MG63 (cell line): ENCODE data around the gene KCTD2. TPM values are rescaled to one million over a fixed set of nuclear protein-coding genes. Genes with fewer than 3 reads are reported as not detected.
"Not testable (repeated sequence)": the region's sequence is repeated elsewhere in the genome, so short reads cannot be mapped to it uniquely, and the experiment has no call there.

Source experiments
- DNase-seq: peaks from one replicate; pipeline ENCODE4 v3.0.0-alpha.2; 2020
- H3K27me3 ChIP-seq: fragments of 250-450 bp; sonication (Bioruptor Pico); 2 replicates; pipeline ENCODE4 v1.5.1; 2020; ENCODE audit warnings: mild to moderate bottlenecking, moderate library complexity
- H3K36me3 ChIP-seq: fragments of 250-450 bp; sonication (Bioruptor Pico); 2 replicates; pipeline ENCODE4 v1.5.1; 2020; ENCODE audit warnings: mild to moderate bottlenecking, moderate library complexity
- H3K4me3 ChIP-seq: fragments of 250-450 bp; sonication (Bioruptor Pico); 2 replicates; pipeline ENCODE4 v1.5.1; 2020; ENCODE audit warnings: mild to moderate bottlenecking, moderate library complexity
- H3K9me3 ChIP-seq: fragments of 250-450 bp; sonication (Bioruptor Pico); 2 replicates; pipeline ENCODE4 v1.5.1; 2020; ENCODE audit warnings: mild to moderate bottlenecking, moderate library complexity
- total RNA-seq: library from RNA; depleted of rRNA; stranded (reverse); fragments of >200 nt; shearing (Covaris generic); gene quantifications from 2 replicates; pipeline ENCODE4 v1.2.3, GENCODE V29; 2014; ENCODE audit warnings: low replicate concordance; rRNA removed

The KCTD2 gene, protein sequence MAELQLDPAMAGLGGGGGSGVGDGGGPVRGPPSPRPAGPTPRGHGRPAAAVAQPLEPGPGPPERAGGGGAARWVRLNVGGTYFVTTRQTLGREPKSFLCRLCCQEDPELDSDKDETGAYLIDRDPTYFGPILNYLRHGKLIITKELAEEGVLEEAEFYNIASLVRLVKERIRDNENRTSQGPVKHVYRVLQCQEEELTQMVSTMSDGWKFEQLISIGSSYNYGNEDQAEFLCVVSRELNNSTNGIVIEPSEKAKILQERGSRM
- total RNA-seq, result 15.6 and 17.0 TPM in 2 replicates

- peak; percentile 97 for DNase-seq
- Histone ChIP-seq H3K27me3 (no peaks in the 10 kb centered on the region), H3K36me3 (peaks cover 25% of the 10 kb centered on the region), H3K9me3 (no peaks in the 10 kb centered on the region), H3K4me3 (peak within 1 kb of the TSS; percentile 96)
Observed at GRCh38 chr17:75046407-75047289, at the start of gene KCTD2, which contains the start of gene ATP5PD. Gene KCTD2 (plus strand): TSS chr17:75047225. CDS start chr17:75047251, 26 bp downstream. Gene ATP5PD (minus strand): TSS chr17:75046969. CDS start chr17:75042650, 4,319 bp downstream.

- no peak for DNase-seq
- H3K27me3 ChIP-seq, result no peaks in the 10 kb centered on the region
- no peaks in the 10 kb centered on the region for H3K36me3 ChIP-seq
- no peaks in the 10 kb centered on the region for H3K9me3 ChIP-seq
- H3K4me3 ChIP-seq, result no peak overlapping the region
Observed at GRCh38 chr17:74998783-74999182, 48.2 kb upstream of the KCTD2 start.

DNA sequence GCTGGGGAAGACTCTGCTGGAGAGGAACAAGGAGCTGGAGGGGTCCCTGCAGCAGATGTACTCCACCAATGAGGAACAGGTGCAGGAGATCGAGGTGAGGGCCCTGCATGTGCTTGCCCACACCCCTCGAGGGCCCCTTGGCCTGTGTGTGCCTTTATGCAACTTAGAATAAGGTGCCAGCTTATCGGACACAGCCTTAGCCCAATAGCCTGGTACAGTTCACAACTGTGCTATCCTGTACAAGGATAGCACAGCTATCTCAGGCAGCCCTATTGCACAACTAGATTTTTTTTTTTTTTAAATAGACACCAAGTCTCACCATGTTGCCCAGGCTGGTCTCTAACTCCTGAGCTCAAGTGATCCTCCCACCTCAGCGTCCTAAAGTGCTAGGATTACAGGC is 47.5 kb upstream of the KCTD2 start:
- H3K36me3 ChIP-seq, result no peaks in the 10 kb centered on the region
- DNase-seq, result no peak
- H3K9me3 ChIP-seq, result no peaks in the 10 kb centered on the region
- H3K4me3 ChIP-seq, result no peak overlapping the region
- no peaks in the 10 kb centered on the region for H3K27me3 ChIP-seq

GRCh38 chr17:75001915-75002843 is 44.8 kb upstream of the KCTD2 start:
- H3K36me3 ChIP-seq, result no peaks in the 10 kb centered on the region
- H3K9me3 ChIP-seq, result no peaks in the 10 kb centered on the region
- H3K27me3 ChIP-seq, result no peaks in the 10 kb centered on the region
- H3K4me3 ChIP-seq, result no peak overlapping the region
- no peak for DNase-seq

DNA sequence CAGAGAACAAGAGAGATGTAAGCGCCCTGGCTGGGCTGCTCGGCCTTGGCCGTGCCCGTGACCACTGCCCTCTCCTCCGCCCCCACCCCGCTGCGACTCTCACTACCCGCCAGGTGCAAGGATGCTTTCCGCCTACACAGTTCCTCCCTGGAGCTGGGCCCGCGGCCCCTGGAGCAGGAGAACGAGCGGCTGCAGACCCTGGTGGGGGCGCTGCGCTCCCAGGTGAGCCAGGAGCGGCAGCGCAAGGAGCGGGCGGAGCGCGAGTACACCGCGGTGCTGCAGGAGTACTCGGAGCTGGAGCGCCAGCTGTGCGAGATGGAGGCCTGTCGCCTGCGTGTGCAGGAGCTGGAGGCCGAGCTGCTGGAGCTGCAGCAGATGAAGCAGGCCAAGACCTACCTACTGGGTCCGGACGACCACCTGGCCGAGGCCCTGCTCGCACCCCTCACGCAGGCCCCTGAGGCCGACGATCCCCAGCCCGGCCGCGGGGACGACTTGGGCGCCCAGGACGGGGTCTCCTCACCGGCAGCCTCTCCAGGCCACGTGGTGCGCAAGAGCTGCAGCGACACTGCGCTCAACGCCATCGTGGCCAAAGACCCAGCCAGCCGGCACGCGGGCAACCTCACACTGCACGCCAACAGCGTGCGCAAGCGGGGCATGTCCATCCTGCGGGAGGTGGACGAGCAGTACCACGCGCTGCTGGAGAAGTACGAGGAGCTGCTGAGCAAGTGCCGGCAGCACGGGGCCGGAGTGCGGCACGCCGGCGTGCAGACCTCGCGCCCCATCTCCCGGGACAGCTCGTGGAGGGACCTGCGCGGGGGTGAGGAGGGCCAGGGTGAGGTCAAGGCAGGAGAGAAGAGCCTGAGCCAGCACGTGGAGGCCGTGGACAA is 43.7 kb upstream of the KCTD2 start:
- no peaks in the 10 kb centered on the region for H3K36me3 ChIP-seq
- no peaks in the 10 kb centered on the region for H3K9me3 ChIP-seq
- no peak overlapping the region for H3K4me3 ChIP-seq
- DNase-seq, result no peak
- no peaks in the 10 kb centered on the region for H3K27me3 ChIP-seq

DNA sequence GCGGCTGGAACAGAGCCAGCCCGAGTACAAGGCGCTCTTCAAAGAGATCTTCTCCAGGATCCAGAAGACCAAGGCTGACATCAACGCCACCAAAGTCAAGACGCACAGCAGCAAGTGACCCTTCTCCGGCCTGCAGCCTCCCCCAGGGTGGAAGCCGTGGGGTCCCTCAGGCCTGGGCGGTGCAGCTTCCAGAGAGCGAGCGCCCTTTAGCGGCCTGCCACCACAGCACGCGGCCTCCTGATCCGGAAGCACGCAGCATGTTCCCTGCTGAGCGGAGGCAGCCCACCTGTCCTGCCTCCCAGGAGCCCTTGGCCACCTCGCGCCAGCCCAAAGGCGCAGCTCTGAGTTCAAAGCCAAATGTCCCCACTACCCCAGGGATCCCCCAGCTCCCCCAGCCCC is 43.1 kb upstream of the KCTD2 start:
- Histone ChIP-seq H3K27me3 (no peaks in the 10 kb centered on the region), H3K9me3 (no peaks in the 10 kb centered on the region), H3K36me3 (no peaks in the 10 kb centered on the region)

DNA sequence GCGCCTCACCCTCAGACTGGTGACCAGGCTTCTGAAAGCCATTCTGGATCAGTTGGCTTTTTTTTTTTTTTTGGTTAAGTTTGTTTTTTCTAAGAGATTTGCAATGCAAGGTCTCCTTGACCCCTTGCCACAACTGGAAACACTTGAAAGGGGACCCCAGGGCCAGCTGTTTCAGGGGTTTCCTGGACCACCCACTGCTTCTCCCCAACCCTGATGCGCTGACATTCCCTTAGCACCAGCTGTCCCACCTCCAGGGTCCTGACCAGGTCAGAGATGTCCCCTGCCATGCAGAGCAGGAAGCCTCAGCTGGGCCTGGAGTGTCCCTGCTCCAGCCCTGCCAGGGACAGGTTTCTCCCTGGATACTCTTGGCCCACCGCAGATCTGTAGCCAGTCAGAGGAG is 42.7 kb upstream of the KCTD2 start:
- no peak for DNase-seq
- H3K9me3 ChIP-seq, result no peaks in the 10 kb centered on the region
- no peaks in the 10 kb centered on the region for H3K36me3 ChIP-seq
- no peak overlapping the region for H3K4me3 ChIP-seq
- no peaks in the 10 kb centered on the region for H3K27me3 ChIP-seq

More for the DNA sequence above, 43.1 kb upstream of the KCTD2 start:
- H3K4me3 ChIP-seq, result no peak overlapping the region
- no peak for DNase-seq

DNA sequence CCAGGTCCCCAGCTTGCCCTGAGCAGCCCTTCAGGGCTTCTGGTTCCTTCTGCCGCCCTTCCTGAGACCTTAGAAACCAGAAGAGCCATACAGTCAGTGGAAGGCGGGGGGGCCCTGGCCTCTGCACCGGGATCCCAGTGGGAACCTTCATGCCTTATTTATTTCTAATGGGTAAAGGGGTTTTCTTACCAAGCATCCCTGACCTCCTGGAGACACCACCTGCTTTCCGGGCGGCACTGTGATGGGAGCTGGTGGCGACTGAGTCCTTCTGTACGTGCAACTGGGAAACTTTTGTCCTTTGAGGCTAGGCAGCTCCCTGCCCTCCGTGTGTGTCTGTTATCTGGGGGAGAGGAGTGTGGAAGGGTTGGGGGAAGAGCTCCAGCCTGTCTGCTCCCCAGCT is 41.7 kb upstream of the KCTD2 start:
- H3K4me3 ChIP-seq, result no peak overlapping the region
- H3K36me3 ChIP-seq, result no peaks in the 10 kb centered on the region
- H3K9me3 ChIP-seq, result no peaks in the 10 kb centered on the region
- no peaks in the 10 kb centered on the region for H3K27me3 ChIP-seq
- no peak for DNase-seq

DNA sequence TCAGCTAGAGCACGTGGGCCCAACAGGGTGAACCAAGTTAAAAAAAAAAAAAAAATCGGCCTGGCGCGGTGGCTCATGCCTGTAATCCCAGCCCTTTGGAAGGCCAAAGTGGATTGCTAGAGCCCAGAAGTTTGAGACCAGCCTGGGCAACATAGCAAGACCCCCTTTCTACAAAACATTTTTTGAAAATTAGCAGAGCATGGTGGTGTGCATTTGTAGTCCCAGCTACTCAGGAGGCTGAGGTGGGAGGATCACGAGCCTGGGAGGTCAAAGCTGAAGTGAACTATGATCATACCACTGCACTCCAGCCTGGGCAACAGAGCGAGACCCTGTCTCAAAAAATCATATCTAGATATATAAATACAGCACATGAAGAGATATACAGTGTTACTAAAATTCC is 40.9 kb upstream of the KCTD2 start:
- DNase-seq, H3K27me3 ChIP-seq, H3K4me3 ChIP-seq, H3K9me3 ChIP-seq, H3K36me3 ChIP-seq: not testable (repeated sequence)

GRCh38 chr17:75006653-75007052 is 40.4 kb upstream of the KCTD2 start:
- Histone ChIP-seq H3K27me3 (no peaks in the 10 kb centered on the region), H3K4me3 (no peak overlapping the region), H3K9me3 (no peaks in the 10 kb centered on the region), H3K36me3 (no peaks in the 10 kb centered on the region)
- no peak for DNase-seq

DNA sequence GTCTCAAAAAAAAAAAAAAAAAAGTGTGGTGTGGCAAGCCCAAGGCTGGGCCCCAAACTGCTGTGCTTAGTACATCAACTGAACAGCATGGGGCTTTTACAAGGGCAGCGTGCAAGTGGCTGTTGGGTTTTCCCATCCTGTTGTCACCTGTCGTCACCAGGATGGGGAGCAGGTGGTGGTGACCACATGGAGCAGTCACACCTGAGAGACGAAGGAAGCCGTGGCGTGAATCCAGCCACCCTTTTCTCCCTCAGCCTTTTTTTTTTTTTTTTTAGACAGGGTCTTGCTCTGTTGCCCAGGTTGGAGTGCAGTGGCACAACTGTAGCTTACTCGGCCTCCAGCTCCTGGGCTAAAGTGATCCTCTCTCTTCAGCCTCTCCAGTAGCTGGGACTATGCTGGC is 38.7 kb upstream of the KCTD2 start:
- Histone ChIP-seq H3K36me3 (no peaks in the 10 kb centered on the region), H3K27me3 (no peaks in the 10 kb centered on the region), H3K4me3 (no peak overlapping the region), H3K9me3 (no peaks in the 10 kb centered on the region)
- DNase-seq, result no peak

DNA sequence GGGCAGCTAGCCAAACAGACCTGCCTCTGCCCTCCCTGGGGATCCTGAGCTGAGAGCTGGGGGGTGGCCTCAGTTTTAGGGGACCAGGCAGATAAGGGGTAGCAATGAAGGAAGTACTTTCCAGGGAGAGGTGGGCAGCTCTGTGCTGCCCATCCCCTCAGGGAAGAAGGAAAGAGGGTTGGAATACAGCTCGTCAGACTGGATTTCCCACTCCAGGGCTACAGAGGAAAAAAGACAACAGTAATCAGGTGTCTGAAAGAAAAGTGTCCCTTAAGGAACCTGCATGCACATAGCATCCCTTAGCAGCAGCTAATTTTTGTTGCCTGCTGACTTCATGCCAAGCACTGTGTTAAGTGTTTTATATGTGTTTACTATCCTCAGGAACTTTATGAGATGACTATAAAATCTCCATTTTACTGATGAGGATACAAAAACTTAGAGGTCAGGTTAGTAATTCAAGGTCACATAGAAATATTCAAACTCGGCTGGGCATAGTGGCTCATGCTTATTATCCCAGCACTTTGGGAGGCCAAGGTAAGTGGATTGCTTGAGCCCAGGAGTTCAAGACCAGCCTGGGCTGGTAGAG is 37.8 kb upstream of the KCTD2 start:
- no peaks in the 10 kb centered on the region for H3K36me3 ChIP-seq
- no peaks in the 10 kb centered on the region for H3K9me3 ChIP-seq
- no peak overlapping the region for H3K4me3 ChIP-seq
- DNase-seq, result no peak
- no peaks in the 10 kb centered on the region for H3K27me3 ChIP-seq

- peak; percentile 17 for DNase-seq
- Histone ChIP-seq H3K9me3 (no peaks in the 10 kb centered on the region), H3K36me3 (peaks cover 12% of the 10 kb centered on the region), H3K4me3 (no peak overlapping the region), H3K27me3 (no peaks in the 10 kb centered on the region)
Observed at GRCh38 chr17:75010683-75011400, 36.2 kb upstream of the KCTD2 start.

- peak overlapping the region; percentile 89 for H3K4me3 ChIP-seq
- peaks cover 14% of the 10 kb centered on the region for H3K36me3 ChIP-seq
- peak; percentile 68 for DNase-seq
- H3K9me3 ChIP-seq, result no peaks in the 10 kb centered on the region
- no peaks in the 10 kb centered on the region for H3K27me3 ChIP-seq
Observed at GRCh38 chr17:75011401-75012095, 35.5 kb upstream of the KCTD2 start.

DNA sequence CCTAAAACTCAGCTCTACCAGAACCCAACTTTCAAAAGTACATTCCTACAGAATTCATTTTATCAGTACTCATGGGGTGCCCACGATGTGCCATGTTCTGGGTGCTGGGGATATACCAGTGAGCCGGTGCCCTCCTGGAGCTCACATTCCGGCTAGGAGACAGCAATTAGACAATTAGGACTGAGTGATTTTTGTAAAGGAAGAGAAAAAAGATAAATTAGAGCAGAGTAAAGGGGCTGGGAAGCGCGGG is 35.0 kb upstream of the KCTD2 start:
- Histone ChIP-seq H3K27me3 (no peaks in the 10 kb centered on the region), H3K4me3 (peak overlapping the region; percentile 89), H3K9me3 (no peaks in the 10 kb centered on the region), H3K36me3 (peaks cover 19% of the 10 kb centered on the region)
- DNase-seq, result no peak
